GM21390 (cell line): ENCODE results near the gene CYB561.

Experiments used
- ATAC-seq: cut with Tn5 transposase; IDR thresholded peaks from one replicate; pipeline ENCODE4 v1.9.1; 2021; ENCODE audit not compliant: unreplicated experiment

The CYB561 gene, protein sequence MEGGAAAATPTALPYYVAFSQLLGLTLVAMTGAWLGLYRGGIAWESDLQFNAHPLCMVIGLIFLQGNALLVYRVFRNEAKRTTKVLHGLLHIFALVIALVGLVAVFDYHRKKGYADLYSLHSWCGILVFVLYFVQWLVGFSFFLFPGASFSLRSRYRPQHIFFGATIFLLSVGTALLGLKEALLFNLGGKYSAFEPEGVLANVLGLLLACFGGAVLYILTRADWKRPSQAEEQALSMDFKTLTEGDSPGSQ

DNA sequence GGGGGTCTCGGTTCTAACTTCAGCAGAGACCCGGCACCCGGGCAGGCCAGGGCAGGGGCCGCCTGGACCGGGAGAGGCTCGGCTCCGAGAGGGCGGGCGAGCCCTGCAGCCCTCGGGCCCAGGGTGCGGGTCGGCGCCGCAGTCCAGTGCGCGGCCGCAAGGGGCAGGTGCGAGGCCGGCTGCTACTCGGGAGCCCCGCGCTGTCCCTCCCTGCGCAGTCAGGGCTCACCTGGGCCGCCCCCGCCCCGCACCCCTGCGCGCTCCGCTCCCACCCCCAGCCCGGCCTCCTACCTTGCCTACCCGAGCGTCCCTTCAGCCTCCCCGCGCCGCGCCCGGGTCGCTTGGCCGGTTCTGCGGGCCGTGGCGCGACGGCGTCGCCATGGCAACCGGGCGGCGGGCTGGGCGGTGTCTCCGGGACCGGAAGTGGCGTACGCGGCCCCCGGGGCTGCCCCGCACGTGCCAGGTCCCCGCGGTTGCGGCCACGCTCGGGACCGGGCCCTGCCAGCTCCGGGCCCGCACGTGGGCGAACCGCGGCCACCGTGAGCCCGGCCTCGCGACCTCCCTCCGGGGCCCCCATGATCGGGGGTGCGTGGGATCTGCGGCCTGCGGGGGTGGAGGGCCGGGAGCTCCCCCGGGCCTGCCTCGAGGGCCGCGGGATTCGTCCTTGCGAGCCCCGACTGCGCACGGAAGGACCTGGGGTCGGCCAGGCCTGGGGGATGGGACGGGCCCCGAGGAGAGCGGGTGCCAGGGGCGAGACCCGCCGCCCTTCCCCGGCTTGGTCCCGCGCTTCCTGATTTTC lies at the start of gene CYB561:
Gene CYB561, minus strand, starts transcription at position 353 of the 799 bp plus-strand sequence. CDS start 8,759 bp downstream, outside the sequence.
- ATAC-seq: peak; percentile 65

DNA sequence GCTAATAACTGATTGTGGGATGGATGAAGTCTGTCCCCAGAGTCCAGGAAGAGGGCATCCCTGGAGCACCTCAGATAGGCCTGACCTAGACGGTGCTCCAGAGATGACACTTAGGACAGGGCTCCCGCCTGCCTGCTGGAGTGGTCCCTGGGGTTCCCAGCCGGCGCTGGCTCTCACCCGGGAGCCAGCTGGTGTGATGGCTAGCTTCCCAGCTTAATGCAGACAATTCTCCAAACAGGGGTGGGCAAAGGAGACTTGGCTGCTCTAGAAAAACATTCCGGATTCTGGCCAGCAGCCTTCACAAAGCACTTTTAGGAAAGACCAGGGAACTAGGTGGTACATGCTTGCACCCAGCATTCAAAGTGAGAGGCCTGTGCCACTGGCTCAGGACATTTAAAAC lies 49.4 kb upstream of the CYB561 start:
- no peak for ATAC-seq

DNA sequence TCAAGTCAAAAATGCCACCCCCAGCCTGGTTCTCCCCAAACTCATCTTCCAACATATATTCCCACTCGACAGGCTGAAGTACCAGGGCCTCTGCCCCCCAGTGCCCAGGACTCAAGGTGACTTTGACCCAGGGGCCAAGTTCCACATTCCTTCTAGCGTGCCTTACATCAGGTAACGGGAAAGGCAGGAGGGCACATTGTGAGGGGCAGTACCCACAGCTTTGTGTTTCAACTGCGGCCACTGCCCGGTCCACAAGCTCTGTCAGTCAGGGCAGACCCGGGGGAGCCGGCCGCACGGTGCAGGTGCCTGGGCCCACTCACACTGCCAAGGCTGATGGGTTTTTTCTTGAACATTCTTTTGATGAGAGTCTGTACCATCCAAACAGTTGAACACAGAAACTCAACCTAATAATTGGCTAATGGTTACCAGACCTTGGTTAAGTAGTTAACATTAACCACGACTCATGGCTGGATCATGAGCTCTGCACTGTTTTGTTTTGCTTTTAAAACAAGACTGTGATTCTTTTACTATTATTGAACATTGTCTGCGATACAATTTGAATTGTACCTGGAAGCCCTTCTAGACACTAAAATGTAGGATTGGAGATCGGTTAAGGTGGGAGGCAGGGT lies 48.3 kb upstream of the CYB561 start:
- no peak for ATAC-seq

DNA sequence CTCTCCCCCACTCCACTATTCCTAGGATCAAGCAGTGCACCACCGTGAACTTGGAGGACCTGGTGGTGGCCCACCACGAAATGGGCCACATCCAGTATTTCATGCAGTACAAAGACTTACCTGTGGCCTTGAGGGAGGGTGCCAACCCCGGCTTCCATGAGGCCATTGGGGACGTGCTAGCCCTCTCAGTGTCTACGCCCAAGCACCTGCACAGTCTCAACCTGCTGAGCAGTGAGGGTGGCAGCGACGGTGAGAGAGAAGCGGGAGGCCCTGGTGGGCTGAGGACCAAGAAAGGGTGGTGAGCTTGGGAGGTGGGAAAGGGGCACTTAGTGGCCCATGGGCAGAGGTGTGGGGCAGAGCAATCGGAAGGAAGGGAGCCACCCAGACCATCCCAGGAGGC lies 47.3 kb upstream of the CYB561 start:
- no peak for ATAC-seq

DNA sequence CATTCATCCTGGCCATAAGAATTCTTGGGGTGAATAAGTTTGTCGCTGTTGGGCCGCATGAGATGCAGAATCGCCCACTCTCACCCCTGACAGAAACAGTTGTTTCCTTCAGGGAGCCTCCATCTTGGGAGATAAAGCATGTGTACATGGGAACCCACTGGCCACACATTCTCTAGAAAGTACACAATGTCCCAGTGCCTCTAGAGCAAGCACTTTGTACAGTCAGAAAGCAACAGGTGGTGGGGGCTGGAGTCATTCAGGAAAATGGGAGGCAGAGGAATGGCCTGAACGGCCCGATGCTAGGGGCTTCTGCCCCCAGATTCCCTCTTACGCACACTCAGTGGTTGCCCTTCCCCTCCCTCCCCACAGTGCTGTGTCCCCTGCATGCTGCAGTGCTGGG lies 46.8 kb upstream of the CYB561 start:
- no peak for ATAC-seq

DNA sequence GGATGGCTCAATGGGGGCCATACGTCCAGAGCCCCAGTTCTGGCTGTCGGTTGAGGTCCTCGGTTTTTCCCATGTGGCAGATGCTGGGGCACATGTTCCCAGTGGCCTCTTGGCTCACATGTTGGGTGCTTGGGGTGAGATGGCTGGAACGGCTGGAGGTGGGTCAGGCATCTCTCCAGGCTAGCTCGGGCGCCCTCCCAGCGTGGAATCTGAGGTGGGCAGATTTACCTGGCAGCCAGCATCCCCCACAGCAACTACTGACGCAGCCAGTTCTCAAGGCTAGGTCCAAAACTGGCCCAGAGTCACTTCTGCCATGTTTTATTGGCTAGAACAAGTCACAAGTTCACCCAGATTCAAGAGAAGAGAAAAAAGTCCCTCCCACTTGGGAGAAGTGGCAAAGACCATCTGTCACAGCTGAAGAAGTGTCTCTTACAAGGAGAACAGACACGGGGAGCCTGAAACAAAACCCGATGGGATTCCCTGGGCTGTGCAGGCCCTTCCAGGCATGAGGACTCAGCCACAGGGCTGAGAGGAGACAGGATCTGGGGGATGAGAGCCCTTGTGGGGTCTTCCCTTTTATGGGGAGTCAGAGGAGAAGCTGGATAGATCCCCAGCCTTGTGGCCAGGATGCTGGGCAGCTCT lies 46.0 kb upstream of the CYB561 start:
- no peak for ATAC-seq

DNA sequence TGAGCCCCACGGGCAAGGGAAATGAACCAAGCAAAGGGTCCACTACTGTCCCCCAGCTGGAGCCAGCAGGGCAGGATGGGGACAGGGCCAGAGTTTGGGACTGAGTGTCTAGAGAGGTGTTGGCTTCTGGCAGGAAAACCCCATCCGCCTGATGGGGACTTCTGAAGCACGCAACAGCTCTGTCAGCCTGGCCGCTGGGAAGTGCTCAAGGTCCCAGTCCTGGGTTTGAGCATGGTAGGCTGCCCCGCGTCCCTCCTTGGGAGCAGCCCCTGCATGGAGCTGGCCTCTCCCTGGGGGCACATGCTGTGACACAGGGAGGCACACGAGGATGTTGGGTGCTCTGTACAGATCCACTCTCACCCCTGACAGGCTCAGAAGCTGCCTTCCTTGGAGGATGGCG lies 45.3 kb upstream of the CYB561 start:
- no peak for ATAC-seq

DNA sequence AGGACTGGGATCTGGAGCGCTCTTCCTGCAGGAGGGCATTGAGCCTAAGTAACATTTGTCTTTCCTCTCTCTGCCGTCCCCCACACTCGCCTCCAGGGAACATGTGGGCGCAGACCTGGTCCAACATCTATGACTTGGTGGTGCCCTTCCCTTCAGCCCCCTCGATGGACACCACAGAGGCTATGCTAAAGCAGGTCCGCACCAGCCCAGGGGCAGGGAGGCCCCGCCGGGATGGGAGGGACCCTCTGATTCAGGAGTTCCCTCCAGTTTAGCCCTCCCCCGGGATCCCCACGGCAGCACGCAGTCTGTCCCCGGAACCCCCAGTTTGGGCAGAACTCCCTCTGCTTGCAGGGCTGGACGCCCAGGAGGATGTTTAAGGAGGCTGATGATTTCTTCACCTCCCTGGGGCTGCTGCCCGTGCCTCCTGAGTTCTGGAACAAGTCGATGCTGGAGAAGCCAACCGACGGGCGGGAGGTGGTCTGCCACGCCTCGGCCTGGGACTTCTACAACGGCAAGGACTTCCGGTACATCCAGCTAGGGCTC lies 44.8 kb upstream of the CYB561 start:
- no peak for ATAC-seq

DNA sequence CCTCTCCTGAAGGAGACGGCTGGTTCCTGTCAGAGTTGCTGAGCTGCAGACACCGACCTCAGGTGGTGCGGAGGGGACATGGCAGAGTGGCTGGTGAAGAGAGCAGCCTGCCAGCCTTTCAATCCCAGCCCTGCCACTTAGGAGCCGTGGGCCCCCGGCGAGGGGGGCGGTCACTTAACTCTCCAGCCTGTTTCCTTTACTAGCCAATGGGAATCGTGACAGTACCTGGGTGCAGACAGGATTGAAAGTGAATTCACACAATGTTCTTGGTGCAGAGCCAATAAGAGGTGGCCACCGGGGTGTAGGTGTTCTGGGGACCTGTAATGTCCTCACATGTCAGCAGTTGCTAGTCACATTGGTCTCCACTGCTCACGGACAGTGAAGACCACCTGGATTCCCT lies 44.2 kb upstream of the CYB561 start:
- no peak for ATAC-seq

DNA sequence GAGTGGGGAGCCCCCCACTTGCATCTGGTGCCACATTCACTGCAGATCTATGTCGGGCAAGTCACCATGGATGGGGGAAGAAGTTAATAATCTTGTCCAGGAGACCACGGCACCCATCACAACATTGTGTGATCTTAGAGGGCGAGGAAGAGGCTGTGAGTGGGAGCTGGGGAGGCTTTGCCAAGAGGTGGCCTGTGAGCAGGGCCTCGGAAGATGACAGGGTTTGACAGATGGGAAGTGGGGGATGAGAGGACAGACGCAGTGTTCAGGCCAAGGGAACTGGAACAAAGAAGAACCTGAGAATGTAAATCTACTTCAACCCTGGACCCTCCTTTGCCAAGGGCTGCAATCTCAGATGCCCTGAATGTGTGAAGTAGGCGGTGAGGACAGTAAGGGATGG lies 43.2 kb upstream of the CYB561 start:
- no peak for ATAC-seq

DNA sequence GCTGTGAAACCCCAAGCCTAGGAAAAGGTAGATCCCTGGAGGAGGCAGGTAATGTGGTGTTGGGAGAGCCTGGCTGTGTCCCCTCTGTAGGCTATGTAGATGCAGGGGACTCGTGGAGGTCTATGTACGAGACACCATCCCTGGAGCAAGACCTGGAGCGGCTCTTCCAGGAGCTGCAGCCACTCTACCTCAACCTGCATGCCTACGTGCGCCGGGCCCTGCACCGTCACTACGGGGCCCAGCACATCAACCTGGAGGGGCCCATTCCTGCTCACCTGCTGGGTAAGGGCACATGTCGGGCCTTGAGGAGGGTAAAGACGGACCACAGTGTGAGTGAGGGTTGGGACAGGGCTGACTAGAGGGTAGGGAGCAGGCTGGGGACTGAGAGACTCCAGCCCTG lies 42.7 kb upstream of the CYB561 start:
- no peak for ATAC-seq

DNA sequence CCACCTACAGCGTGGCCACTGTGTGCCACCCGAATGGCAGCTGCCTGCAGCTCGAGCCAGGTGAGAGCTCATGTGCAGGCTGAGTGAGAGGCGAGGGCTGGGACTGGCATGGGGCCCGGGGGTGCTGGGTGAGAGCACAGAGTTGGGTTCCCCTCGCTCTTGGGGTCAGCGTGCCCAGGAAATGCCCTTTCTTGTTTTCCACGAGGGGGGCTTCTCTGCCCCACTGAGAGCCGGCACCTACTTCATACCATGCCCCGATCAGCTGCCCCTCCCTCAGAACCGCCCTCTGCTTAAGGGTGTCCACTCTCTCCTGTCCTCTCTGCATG lies 40.9 kb upstream of the CYB561 start:
- ATAC-seq: no peak

DNA sequence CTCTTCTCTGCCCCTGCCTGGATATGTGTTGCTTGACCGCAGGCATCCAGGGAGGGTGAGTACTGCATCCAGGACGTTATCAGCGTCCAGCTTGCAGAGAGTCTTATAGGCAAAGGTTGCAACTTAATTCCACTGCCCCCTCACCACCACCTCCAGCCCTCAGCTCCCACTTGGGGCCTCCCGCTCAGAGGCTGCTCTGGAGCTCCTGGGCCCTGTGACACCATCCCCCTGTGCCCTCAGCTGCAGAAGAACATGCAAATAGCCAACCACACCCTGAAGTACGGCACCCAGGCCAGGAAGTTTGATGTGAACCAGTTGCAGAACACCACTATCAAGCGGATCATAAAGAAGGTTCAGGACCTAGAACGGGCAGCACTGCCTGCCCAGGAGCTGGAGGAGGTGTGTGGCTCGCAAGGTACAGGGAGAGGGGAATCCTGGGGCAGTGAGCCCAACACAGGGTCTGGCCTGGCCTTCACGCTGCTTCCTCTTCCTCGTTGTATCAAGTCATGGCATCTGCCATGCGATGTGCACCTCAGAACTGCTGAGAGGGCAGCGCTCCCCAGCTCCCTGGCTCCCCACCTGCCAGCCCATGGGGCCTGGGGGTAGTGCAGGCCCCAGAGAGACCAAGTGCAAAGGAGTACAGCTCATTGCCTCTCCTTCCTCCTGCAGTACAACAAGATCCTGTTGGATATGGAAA lies 40.4 kb upstream of the CYB561 start:
- no peak for ATAC-seq

DNA sequence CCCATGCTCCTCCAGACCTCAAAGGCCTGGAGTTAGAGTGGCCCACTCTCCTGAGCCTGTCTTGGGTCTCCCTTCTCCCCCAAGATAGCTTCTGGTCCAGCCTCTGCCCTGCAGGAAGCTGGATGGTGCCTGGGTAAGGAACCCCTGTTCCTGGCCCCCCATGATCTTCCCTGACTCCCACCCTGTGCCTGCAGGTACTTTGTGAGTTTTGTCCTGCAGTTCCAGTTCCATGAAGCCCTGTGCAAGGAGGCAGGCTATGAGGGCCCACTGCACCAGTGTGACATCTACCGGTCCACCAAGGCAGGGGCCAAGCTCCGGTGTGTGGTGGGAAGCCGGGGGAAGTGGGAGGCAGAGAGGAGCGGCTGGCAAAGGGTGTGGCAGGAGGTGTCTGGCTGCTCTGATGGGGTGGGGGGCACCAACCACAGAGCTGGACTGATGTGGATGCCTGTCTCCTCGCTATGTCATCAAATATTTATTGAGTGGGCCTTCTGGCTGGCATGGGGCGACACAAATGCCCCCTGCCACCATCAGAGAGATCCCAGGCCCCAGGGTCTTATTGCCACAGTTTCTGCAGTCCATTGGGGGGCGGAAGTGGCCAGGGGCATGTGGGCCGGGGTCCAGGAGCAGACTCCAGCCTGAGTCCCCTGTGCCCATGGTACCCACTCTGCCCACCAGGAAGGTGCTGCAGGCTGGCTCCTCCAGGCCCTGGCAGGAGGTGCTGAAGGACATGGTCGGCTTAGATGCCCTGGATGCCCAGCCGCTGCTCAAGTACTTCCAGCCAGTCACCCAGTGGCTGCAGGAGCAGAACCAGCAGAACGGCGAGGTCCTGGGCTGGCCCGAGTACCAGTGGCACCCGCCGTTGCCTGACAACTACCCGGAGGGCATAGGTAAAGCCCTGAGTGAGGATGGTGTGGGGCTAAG lies 37.8 kb upstream of the CYB561 start:
- no peak for ATAC-seq

DNA sequence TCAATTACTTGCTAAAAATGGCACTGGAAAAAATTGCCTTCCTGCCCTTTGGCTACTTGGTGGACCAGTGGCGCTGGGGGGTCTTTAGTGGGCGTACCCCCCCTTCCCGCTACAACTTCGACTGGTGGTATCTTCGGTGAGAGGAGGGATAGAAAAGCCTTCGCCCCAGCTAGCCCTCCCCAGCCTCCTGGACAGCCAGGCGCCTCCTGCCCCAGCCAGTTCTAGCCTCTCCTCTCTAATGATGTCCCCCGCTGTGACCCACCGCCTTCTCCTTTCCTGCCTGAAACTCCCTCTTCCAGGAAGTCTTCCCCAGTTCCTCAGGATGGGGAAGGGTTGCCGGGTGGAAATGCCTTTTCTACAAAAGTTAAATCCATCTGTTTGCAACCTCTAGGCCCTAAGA lies 36.9 kb upstream of the CYB561 start:
- no peak for ATAC-seq

DNA sequence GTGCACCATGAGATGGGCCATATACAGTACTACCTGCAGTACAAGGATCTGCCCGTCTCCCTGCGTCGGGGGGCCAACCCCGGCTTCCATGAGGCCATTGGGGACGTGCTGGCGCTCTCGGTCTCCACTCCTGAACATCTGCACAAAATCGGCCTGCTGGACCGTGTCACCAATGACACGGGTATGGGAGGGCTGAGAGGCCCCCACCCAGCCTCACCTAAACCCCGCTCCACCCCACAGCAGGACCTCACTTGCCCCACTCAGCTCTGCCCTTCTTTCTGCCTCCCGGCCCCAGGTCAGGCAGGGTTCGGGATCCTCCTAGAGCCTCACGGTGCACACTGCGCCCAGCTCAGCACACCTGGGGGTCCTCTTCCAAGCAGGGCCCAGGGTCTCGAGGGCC lies 36.4 kb upstream of the CYB561 start:
- ATAC-seq: no peak

DNA sequence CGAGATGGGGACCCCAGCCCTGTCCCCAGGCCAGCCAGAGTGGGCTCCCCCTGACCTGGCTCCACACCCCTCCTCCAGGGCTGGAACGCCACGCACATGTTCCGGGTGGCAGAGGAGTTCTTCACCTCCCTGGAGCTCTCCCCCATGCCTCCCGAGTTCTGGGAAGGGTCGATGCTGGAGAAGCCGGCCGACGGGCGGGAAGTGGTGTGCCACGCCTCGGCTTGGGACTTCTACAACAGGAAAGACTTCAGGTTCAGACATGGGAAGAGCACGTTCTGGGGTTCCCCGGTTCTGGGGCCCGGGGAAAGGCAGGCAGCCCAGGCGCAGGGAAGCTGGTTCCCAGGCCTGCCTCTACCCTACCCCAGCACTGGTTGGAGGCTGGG lies 35.4 kb upstream of the CYB561 start:
- no peak for ATAC-seq

DNA sequence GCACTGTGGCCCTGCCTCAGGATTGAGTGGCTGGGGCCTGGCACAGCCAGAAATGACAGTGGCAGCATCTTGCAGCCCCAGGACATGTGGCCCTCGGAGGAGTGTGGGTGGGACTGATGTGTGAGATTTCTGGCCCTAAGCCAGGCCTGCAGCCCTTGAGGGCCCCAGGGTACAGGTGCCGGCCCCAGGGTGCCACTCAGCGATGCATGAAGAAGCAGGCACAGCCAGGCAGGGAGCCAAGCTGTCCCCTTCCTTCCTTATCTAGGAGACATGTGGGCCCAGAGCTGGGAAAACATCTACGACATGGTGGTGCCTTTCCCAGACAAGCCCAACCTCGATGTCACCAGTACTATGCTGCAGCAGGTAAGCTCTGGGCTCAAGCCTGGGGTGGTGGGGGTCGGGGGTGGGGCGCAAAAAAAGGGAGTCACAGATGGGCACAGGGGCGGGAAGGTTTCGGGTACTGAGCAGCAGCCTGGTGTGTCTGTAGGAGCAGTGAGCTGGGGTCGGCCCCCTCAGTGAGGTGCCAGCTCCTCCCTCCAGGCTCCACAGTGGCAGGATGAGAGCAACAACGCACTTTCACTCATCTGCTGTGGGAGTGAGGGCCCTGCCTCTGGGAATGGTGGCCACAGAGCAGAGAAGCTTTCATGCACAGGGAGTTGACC lies 34.9 kb upstream of the CYB561 start:
- ATAC-seq: no peak

DNA sequence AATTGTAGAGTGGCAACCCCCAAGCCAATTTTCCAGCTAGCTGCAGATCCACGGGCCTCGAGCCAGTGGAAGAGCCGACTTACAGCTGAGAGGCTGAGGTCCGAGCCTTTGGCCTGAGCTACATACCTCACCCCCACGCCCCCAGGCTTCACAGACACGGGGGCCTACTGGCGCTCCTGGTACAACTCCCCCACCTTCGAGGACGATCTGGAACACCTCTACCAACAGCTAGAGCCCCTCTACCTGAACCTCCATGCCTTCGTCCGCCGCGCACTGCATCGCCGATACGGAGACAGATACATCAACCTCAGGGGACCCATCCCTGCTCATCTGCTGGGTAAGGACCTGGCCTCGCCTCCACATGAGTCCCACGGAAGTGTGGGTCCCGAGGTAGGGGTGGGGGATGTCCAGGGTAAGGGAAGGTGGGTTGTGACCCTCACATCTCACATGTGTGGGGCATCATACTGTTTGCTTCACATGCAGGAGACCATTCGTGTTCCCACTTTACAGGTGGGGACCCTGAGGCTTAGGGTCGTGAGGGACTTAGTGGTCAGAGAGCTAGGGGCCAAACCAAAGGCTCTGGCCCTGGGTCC lies 34.2 kb upstream of the CYB561 start:
- no peak for ATAC-seq
